Activated CD4-positive, alpha-beta T cell treated with anti-CD3 and anti-CD28 coated beads, Interleukin-2, amount 10 ng/mL, durations not matched to agents 24 days and 14 days (primary cell): ENCODE results near the gene COL10A1. TPM values are rescaled to one million over a fixed set of nuclear protein-coding genes. Genes with fewer than 3 reads are reported as not detected.

Experiments
- DNase-seq: peaks from one replicate; pipeline ENCODE4 v3.0.0; 2022
- H3K27ac Mint-ChIP-seq: one replicate; pipeline ENCODE4 v1.8.0; 2022; ENCODE audit warnings: mild to moderate bottlenecking, mixed read lengths
- H3K27me3 Mint-ChIP-seq: one replicate; pipeline ENCODE4 v1.8.0; 2022; ENCODE audit warnings: mixed read lengths
- H3K36me3 Mint-ChIP-seq: one replicate; pipeline ENCODE4 v1.8.0; 2022; ENCODE audit warnings: low read depth, mild to moderate bottlenecking, mixed read lengths
- H3K4me1 Mint-ChIP-seq: one replicate; pipeline ENCODE4 v1.8.0; 2021; ENCODE audit warnings: mixed read lengths
- H3K4me3 Mint-ChIP-seq: one replicate; pipeline ENCODE4 v1.8.0; 2022; ENCODE audit warnings: mild to moderate bottlenecking, moderate library complexity, mixed read lengths
- H3K9me3 Mint-ChIP-seq: one replicate; pipeline ENCODE4 v1.8.0; 2021; ENCODE audit warnings: mixed read lengths
- intact Hi-C: fragments of 100-400 bp; cut with micrococcal nuclease; formaldehyde crosslinking; loops from one replicate; pipeline ENCODE4 v1.15.1; 2023
- total RNA-seq: library from RNA; stranded (reverse); gene quantifications from 2 replicates; pipeline ENCODE4 v1.2.3, GENCODE V29; 2022

COL10A1 gene
- total RNA-seq, 1 donor from 2014 or later: not detected

- Mint-ChIP-seq H3K9me3 (no peaks in the 10 kb centered on the region), H3K4me1 (peaks cover 5% of the 10 kb centered on the region), H3K27ac (no peak overlapping the region), H3K27me3 (peaks cover 13% of the 10 kb centered on the region), H3K4me3 (no peak overlapping the region), H3K36me3 (no peaks in the 10 kb centered on the region)
- intact Hi-C loops: no loop called here
- no peak for DNase-seq
Observed at GRCh38 chr6:116087437-116088027, 38.4 kb downstream of the COL10A1 start.

- intact Hi-C loops: no loop called here
- DNase-seq: no peak
- Mint-ChIP-seq H3K27ac (no peak overlapping the region), H3K4me3 (no peak overlapping the region), H3K27me3 (peaks cover 24% of the 10 kb centered on the region), H3K9me3 (no peaks in the 10 kb centered on the region), H3K4me1 (no peaks in the 10 kb centered on the region), H3K36me3 (no peaks in the 10 kb centered on the region)
Observed at GRCh38 chr6:116084284-116084683, 41.6 kb downstream of the COL10A1 start.

- H3K36me3 Mint-ChIP-seq: no peaks in the 10 kb centered on the region
- intact Hi-C loops: no loop called here
Observed at GRCh38 chr6:116083052-116083451, 42.9 kb downstream of the COL10A1 start.

GRCh38 chr6:116078945-116079344, 47.0 kb downstream of the COL10A1 start:
- no peaks in the 10 kb centered on the region for H3K9me3 Mint-ChIP-seq
- no peak for DNase-seq
- no peak overlapping the region for H3K4me3 Mint-ChIP-seq
- intact Hi-C loops: no loop called here
- H3K27ac Mint-ChIP-seq: no peak overlapping the region
- no peaks in the 10 kb centered on the region for H3K36me3 Mint-ChIP-seq
- peaks cover 26% of the 10 kb centered on the region for H3K27me3 Mint-ChIP-seq
- H3K4me1 Mint-ChIP-seq: no peaks in the 10 kb centered on the region

More at GRCh38 chr6:116083052-116083451, 42.9 kb downstream of the COL10A1 start:
- Mint-ChIP-seq H3K27me3 (peaks cover 29% of the 10 kb centered on the region), H3K27ac (no peak overlapping the region), H3K4me1 (no peaks in the 10 kb centered on the region), H3K9me3 (no peaks in the 10 kb centered on the region), H3K4me3 (no peak overlapping the region)
- no peak for DNase-seq

GRCh38 chr6:116078522-116078921, 47.4 kb downstream of the COL10A1 start:
- Mint-ChIP-seq H3K36me3 (no peaks in the 10 kb centered on the region), H3K4me3 (no peak overlapping the region)

GRCh38 chr6:116074732-116075390, 51.1 kb downstream of the COL10A1 start:
- Mint-ChIP-seq H3K27me3 (peaks cover 10% of the 10 kb centered on the region), H3K9me3 (peaks cover 3% of the 10 kb centered on the region), H3K27ac (no peak overlapping the region), H3K4me1 (peaks cover 3% of the 10 kb centered on the region), H3K4me3 (no peak overlapping the region), H3K36me3 (no peaks in the 10 kb centered on the region)
- peak; percentile 5 for DNase-seq
- intact Hi-C loops: no loop called here

More at GRCh38 chr6:116078522-116078921, 47.4 kb downstream of the COL10A1 start:
- intact Hi-C loops: no loop called here
- Mint-ChIP-seq H3K27me3 (peaks cover 26% of the 10 kb centered on the region), H3K27ac (no peak overlapping the region), H3K4me1 (no peaks in the 10 kb centered on the region), H3K9me3 (no peaks in the 10 kb centered on the region)
- DNase-seq: no peak

GRCh38 chr6:116073765-116074440, 52.0 kb downstream of the COL10A1 start:
- intact Hi-C loops: no loop called here
- no peak overlapping the region for H3K27ac Mint-ChIP-seq
- no peak overlapping the region for H3K4me3 Mint-ChIP-seq
- no peaks in the 10 kb centered on the region for H3K36me3 Mint-ChIP-seq
- H3K9me3 Mint-ChIP-seq: peaks cover 3% of the 10 kb centered on the region
- H3K27me3 Mint-ChIP-seq: peaks cover 10% of the 10 kb centered on the region
- DNase-seq: no peak
- peaks cover 3% of the 10 kb centered on the region for H3K4me1 Mint-ChIP-seq

- Mint-ChIP-seq H3K4me1 (peaks cover 3% of the 10 kb centered on the region), H3K4me3 (no peak overlapping the region), H3K9me3 (peaks cover 3% of the 10 kb centered on the region), H3K27ac (no peak overlapping the region), H3K27me3 (peaks cover 6% of the 10 kb centered on the region), H3K36me3 (no peaks in the 10 kb centered on the region)
- DNase-seq: no peak
- intact Hi-C loops: no loop called here
Observed at GRCh38 chr6:116072368-116072767, 53.6 kb downstream of the COL10A1 start.

- H3K27me3 Mint-ChIP-seq: peaks cover 2% of the 10 kb centered on the region
- no peak overlapping the region for H3K27ac Mint-ChIP-seq
- peaks cover 3% of the 10 kb centered on the region for H3K9me3 Mint-ChIP-seq
- peaks cover 3% of the 10 kb centered on the region for H3K4me1 Mint-ChIP-seq
- H3K36me3 Mint-ChIP-seq: no peaks in the 10 kb centered on the region
- H3K4me3 Mint-ChIP-seq: no peak overlapping the region
- intact Hi-C loops: no loop called here
- DNase-seq: no peak
Observed at GRCh38 chr6:116070616-116071389, 55.1 kb downstream of the COL10A1 start.

- H3K4me1 Mint-ChIP-seq: peaks cover 3% of the 10 kb centered on the region
- no peak overlapping the region for H3K27ac Mint-ChIP-seq
- intact Hi-C loops: no loop called here
- no peak for DNase-seq
- H3K9me3 Mint-ChIP-seq: peaks cover 3% of the 10 kb centered on the region
- H3K27me3 Mint-ChIP-seq: peaks cover 1% of the 10 kb centered on the region
- H3K36me3 Mint-ChIP-seq: no peaks in the 10 kb centered on the region
- H3K4me3 Mint-ChIP-seq: no peak overlapping the region
Observed at GRCh38 chr6:116070101-116070500, 55.8 kb downstream of the COL10A1 start.

Other genes with a start within 250 kb of the COL10A1 start
- not detected in 2 replicates for gene FRK, start 65.2 kb downstream of the COL10A1 start, total RNA-seq
- 38.1 and 38.9 TPM in 2 replicates for gene NT5DC1, start 25.3 kb downstream of the COL10A1 start, total RNA-seq
- gene TSPYL4, start 127.9 kb upstream of the COL10A1 start, total RNA-seq: 22.1 and 22.2 TPM in 2 replicates
- 39.1 and 41.2 TPM in 2 replicates for gene TSPYL1, start 153.8 kb upstream of the COL10A1 start, total RNA-seq
- gene DSE, start 244.8 kb upstream of the COL10A1 start, total RNA-seq: 1.7 and 2.7 TPM in 2 replicates